GM23338 (cell line): ENCODE measurements around the gene LRIF1. TPM values are rescaled to one million over a fixed set of nuclear protein-coding genes. Genes with fewer than 3 reads are reported as not detected.

Experiments
- ATAC-seq: fragments of 200-7000 bp; cut with Tn5 transposase; 3 replicates; pipeline ENCODE4 v1.9.1; 2020
- DNase-seq: peaks from one replicate; pipeline ENCODE4 v3.0.0-alpha.2; 2015; ENCODE audit warnings: low spot score
- H2AFZ ChIP-seq: fragments of 200-600 bp; sonication (generic); 2 replicates; pipeline ENCODE4 v1.8.0; 2016; ENCODE audit warnings: antibody characterized with exemption, mild to moderate bottlenecking, moderate library complexity
- H3F3A ChIP-seq: fragments of 200-600 bp; sonication (generic); replicated peaks from 2 replicates; pipeline ENCODE4 v1.8.0; 2017; ENCODE audit warnings: antibody characterized with exemption, mixed run types, low read depth
- H3K27ac ChIP-seq: fragments of 200-600 bp; sonication (generic); 2 replicates; pipeline ENCODE4 v1.6.1; 2016; ENCODE audit warnings: low read depth
- H3K27me3 ChIP-seq: fragments of 200-600 bp; sonication (generic); 2 replicates; pipeline ENCODE4 v1.8.0; 2016; ENCODE audit warnings: mild to moderate bottlenecking, mixed run types, moderate library complexity; ENCODE audit not compliant: insufficient read depth
- H3K36me3 ChIP-seq: fragments of 200-600 bp; sonication (generic); 2 replicates; pipeline ENCODE4 v1.8.0; 2016; ENCODE audit warnings: mild to moderate bottlenecking; ENCODE audit not compliant: insufficient read depth
- H3K4me1 ChIP-seq: fragments of 200-600 bp; sonication (generic); 2 replicates; pipeline ENCODE4 v1.8.0; 2016; ENCODE audit warnings: mild to moderate bottlenecking, moderate library complexity; ENCODE audit not compliant: insufficient read depth
- H3K4me2 ChIP-seq: fragments of 200-600 bp; sonication (generic); 2 replicates; pipeline ENCODE4 v1.7.1; 2017; ENCODE audit warnings: mixed run types
- H3K4me3 ChIP-seq: fragments of 200-600 bp; sonication (generic); 2 replicates; pipeline ENCODE4 v1.6.1; 2016; ENCODE audit warnings: mixed run types
- H3K79me2 ChIP-seq: fragments of 200-600 bp; sonication (generic); replicated peaks from 2 replicates; pipeline ENCODE4 v1.8.0; 2017; ENCODE audit warnings: mild to moderate bottlenecking; ENCODE audit not compliant: insufficient read depth
- H3K9me2 ChIP-seq: fragments of 200-600 bp; sonication (generic); 2 replicates; pipeline ENCODE4 v1.8.0; 2017; ENCODE audit not compliant: insufficient read depth
- H4K20me1 ChIP-seq: fragments of 200-600 bp; sonication (generic); replicated peaks from 2 replicates; pipeline ENCODE4 v1.8.0; 2017; ENCODE audit warnings: mild to moderate bottlenecking; ENCODE audit not compliant: insufficient read depth
- H3K27ac Mint-ChIP-seq: 2 replicates; pipeline ENCODE4 v1.8.0; 2020; ENCODE audit warnings: inconsistent platforms, mild to moderate bottlenecking, moderate library complexity, mixed read lengths
- H3K27me3 Mint-ChIP-seq: 3 replicates; pipeline ENCODE4 v1.8.0; 2022; ENCODE audit warnings: low read depth, mild to moderate bottlenecking, moderate library complexity, mixed read lengths, inconsistent platforms; ENCODE audit not compliant: insufficient read depth, poor library complexity
- H3K36me3 Mint-ChIP-seq: 3 replicates; pipeline ENCODE4 v1.8.0; 2021; ENCODE audit warnings: low read depth, mild to moderate bottlenecking, inconsistent platforms, moderate library complexity, mixed read lengths
- H3K4me1 Mint-ChIP-seq: 3 replicates; pipeline ENCODE4 v1.8.0; 2020; ENCODE audit warnings: mild to moderate bottlenecking, inconsistent platforms, mixed read lengths
- H3K4me3 Mint-ChIP-seq: 3 replicates; pipeline ENCODE4 v1.8.0; 2021; ENCODE audit warnings: moderate library complexity, mild to moderate bottlenecking, inconsistent platforms, mixed read lengths
- H3K9me3 Mint-ChIP-seq: 3 replicates; pipeline ENCODE4 v1.8.0; 2020; ENCODE audit warnings: moderate library complexity, mild to moderate bottlenecking, inconsistent platforms, mixed read lengths
- CREB1 ChIP-seq: fragments of 250-450 bp; sonication (Bioruptor Pico); IDR thresholded peaks from 2 replicates; pipeline ENCODE4 v1.5.0; 2020; ENCODE audit warnings: low read depth, mild to moderate bottlenecking, moderate library complexity
- EZH2 ChIP-seq: fragments of 200-600 bp; sonication (generic); IDR thresholded peaks from one replicate; pipeline ENCODE4 v1.8.0; 2017; ENCODE audit warnings: antibody characterized with exemption, mild to moderate bottlenecking, low read depth; ENCODE audit not compliant: unreplicated experiment
- EZH2phosphoT487 ChIP-seq: fragments of 200-600 bp; sonication (generic); IDR thresholded peaks from one replicate; pipeline ENCODE4 v1.8.1; 2018; ENCODE audit warnings: antibody characterized with exemption; ENCODE audit not compliant: unreplicated experiment
- JUNB ChIP-seq: IDR thresholded peaks from one replicate; pipeline ENCODE4 v1.6.1; 2016; ENCODE audit warnings: antibody characterized with exemption; ENCODE audit not compliant: unreplicated experiment
- NANOG ChIP-seq: IDR thresholded peaks from 2 replicates; pipeline ENCODE4 v1.6.1; 2016; ENCODE audit warnings: antibody characterized with exemption, borderline replicate concordance
- POLR2AphosphoS5 ChIP-seq: IDR thresholded peaks from 2 replicates; pipeline ENCODE4 v1.6.1; 2016; ENCODE audit warnings: antibody characterized with exemption, low read depth
- STAT1 ChIP-seq: IDR thresholded peaks from one replicate; pipeline ENCODE4 v1.6.1; 2016; ENCODE audit warnings: antibody characterized with exemption; ENCODE audit not compliant: unreplicated experiment
- ZNF114 ChIP-seq: fragments of 250-450 bp; sonication (Bioruptor Pico); IDR thresholded peaks from 2 replicates; pipeline ENCODE4 v1.5.0; 2020; ENCODE audit warnings: mild to moderate bottlenecking, moderate library complexity
- ZNF331 ChIP-seq: fragments of 250-450 bp; sonication (Bioruptor Pico); IDR thresholded peaks from 2 replicates; pipeline ENCODE4 v1.5.0; 2020; ENCODE audit warnings: low read depth, mild to moderate bottlenecking, moderate library complexity
- polyA plus RNA-seq: library from polyadenylated mRNA; unstranded; fragments of >200 nt; fragmentation: Nextera tagmentation; extraction: Ambion mirVana; gene quantifications from 2 replicates; pipeline ENCODE4 v1.2.1, GENCODE V29; 2016
- total RNA-seq: library from RNA; depleted of rRNA; stranded (reverse); fragments of >200 nt; shearing (Covaris generic); gene quantifications from 2 replicates; pipeline ENCODE4 v1.2.3, GENCODE V29; 2014
- TF ChIP-seq, protein P1 (sequence below): IDR thresholded peaks from one replicate; pipeline ENCODE4 v1.6.1; 2018; ENCODE audit warnings: antibody characterized with exemption; ENCODE audit not compliant: unreplicated experiment
- TF ChIP-seq, protein P2 (sequence below), 2 experiments: fragments of 200-600 bp in 1 of 2; sonication (generic) in 1 of 2; conservative IDR thresholded peaks; 2 replicates each; pipeline versions ENCODE4 v1.5.1 to v1.6.1; 2016 to 2017; ENCODE audit warnings: antibody characterized with exemption in 2 of 2, low read depth in 2 of 2, mild to moderate bottlenecking in 2 of 2, moderate library complexity in 1 of 2
- TF ChIP-seq, protein P3 (sequence below): IDR thresholded peaks from 2 replicates; pipeline ENCODE4 v1.6.1; 2016; ENCODE audit warnings: antibody characterized with exemption
- TF ChIP-seq, protein P4 (sequence below): fragments of 250-450 bp; sonication (Bioruptor Pico); IDR thresholded peaks from 2 replicates; pipeline ENCODE4 v1.5.0; 2020; ENCODE audit warnings: mild to moderate bottlenecking, moderate library complexity

Gene LRIF1
- total and polyA plus RNA-seq, 2 experiments from 2014 or later, result 32.6 to 37.9 TPM

DNA sequence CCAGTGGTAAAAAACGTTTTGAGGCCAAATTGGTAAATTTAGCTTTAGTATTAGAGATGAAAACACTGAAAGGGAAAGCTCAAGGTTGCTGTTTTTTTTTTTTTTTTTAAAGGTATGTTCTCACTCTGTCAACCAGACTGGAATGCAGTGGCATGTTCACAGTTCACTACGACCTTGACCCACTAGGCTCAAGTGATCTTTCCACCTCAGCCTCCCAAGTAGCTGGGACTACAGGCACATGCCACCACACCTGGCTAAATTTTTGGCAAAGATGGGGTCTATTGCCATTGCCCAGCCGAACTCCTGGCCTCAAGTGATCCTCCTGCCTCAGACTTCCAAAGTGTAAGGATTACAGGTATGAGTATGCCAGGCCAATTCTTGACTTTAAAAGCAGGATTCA, 18.9 kb downstream of the LRIF1 start:
- H3K4me1 Mint-ChIP-seq, result no peaks in the 10 kb centered on the region
- H3K27me3 Mint-ChIP-seq, result no peaks in the 10 kb centered on the region
- Histone ChIP-seq H3K27ac (no peak overlapping the region), H3K36me3 (peaks cover 9% of the 10 kb centered on the region; the same call in 1 of the 2 replicates), H3K4me3 (no peak overlapping the region), H3K27me3 (no peaks in the 10 kb centered on the region), H3K4me1 (peaks cover 4% of the 10 kb centered on the region; the same call in 1 of the 2 replicates), H4K20me1 (peaks cover 5% of the 10 kb centered on the region; the same call in 1 of the 2 replicates), H3F3A (no peaks in the 10 kb centered on the region), H3K79me2 (no peaks in the 10 kb centered on the region), H3K4me2 (no peak overlapping the region), H2AFZ (no peak overlapping the region), H3K9me2 (no peaks in the 10 kb centered on the region)
- DNase-seq (no peak), ATAC-seq (no peak)
- H3K36me3 Mint-ChIP-seq, result peaks cover 31% of the 10 kb centered on the region
- no peak overlapping the region for H3K4me3 Mint-ChIP-seq
- no peaks in the 10 kb centered on the region; the same call in 2 of the 3 replicates for H3K9me3 Mint-ChIP-seq
- TF ChIP-seq POLR2AphosphoS5 (no peak), ZNF114 (CRISPR knock-in tag) (no peak), STAT1 (no peak), NANOG (no peak), JUNB (no peak), EZH2phosphoT487 (no peak), ZNF331 (no peak), EZH2 (no peak), CREB1 (CRISPR knock-in tag) (no peak)
- TF ChIP-seq, protein P1, sequence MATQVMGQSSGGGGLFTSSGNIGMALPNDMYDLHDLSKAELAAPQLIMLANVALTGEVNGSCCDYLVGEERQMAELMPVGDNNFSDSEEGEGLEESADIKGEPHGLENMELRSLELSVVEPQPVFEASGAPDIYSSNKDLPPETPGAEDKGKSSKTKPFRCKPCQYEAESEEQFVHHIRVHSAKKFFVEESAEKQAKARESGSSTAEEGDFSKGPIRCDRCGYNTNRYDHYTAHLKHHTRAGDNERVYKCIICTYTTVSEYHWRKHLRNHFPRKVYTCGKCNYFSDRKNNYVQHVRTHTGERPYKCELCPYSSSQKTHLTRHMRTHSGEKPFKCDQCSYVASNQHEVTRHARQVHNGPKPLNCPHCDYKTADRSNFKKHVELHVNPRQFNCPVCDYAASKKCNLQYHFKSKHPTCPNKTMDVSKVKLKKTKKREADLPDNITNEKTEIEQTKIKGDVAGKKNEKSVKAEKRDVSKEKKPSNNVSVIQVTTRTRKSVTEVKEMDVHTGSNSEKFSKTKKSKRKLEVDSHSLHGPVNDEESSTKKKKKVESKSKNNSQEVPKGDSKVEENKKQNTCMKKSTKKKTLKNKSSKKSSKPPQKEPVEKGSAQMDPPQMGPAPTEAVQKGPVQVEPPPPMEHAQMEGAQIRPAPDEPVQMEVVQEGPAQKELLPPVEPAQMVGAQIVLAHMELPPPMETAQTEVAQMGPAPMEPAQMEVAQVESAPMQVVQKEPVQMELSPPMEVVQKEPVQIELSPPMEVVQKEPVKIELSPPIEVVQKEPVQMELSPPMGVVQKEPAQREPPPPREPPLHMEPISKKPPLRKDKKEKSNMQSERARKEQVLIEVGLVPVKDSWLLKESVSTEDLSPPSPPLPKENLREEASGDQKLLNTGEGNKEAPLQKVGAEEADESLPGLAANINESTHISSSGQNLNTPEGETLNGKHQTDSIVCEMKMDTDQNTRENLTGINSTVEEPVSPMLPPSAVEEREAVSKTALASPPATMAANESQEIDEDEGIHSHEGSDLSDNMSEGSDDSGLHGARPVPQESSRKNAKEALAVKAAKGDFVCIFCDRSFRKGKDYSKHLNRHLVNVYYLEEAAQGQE, result no peak
- TF ChIP-seq, protein P2, sequence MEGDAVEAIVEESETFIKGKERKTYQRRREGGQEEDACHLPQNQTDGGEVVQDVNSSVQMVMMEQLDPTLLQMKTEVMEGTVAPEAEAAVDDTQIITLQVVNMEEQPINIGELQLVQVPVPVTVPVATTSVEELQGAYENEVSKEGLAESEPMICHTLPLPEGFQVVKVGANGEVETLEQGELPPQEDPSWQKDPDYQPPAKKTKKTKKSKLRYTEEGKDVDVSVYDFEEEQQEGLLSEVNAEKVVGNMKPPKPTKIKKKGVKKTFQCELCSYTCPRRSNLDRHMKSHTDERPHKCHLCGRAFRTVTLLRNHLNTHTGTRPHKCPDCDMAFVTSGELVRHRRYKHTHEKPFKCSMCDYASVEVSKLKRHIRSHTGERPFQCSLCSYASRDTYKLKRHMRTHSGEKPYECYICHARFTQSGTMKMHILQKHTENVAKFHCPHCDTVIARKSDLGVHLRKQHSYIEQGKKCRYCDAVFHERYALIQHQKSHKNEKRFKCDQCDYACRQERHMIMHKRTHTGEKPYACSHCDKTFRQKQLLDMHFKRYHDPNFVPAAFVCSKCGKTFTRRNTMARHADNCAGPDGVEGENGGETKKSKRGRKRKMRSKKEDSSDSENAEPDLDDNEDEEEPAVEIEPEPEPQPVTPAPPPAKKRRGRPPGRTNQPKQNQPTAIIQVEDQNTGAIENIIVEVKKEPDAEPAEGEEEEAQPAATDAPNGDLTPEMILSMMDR (conservative IDR thresholded peaks at IDR 0.05; ENCODE audit: low read depth in 2 of 2), result no peak
- TF ChIP-seq, protein P3, sequence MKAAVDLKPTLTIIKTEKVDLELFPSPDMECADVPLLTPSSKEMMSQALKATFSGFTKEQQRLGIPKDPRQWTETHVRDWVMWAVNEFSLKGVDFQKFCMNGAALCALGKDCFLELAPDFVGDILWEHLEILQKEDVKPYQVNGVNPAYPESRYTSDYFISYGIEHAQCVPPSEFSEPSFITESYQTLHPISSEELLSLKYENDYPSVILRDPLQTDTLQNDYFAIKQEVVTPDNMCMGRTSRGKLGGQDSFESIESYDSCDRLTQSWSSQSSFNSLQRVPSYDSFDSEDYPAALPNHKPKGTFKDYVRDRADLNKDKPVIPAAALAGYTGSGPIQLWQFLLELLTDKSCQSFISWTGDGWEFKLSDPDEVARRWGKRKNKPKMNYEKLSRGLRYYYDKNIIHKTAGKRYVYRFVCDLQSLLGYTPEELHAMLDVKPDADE, result no peak
- TF ChIP-seq, protein P4, sequence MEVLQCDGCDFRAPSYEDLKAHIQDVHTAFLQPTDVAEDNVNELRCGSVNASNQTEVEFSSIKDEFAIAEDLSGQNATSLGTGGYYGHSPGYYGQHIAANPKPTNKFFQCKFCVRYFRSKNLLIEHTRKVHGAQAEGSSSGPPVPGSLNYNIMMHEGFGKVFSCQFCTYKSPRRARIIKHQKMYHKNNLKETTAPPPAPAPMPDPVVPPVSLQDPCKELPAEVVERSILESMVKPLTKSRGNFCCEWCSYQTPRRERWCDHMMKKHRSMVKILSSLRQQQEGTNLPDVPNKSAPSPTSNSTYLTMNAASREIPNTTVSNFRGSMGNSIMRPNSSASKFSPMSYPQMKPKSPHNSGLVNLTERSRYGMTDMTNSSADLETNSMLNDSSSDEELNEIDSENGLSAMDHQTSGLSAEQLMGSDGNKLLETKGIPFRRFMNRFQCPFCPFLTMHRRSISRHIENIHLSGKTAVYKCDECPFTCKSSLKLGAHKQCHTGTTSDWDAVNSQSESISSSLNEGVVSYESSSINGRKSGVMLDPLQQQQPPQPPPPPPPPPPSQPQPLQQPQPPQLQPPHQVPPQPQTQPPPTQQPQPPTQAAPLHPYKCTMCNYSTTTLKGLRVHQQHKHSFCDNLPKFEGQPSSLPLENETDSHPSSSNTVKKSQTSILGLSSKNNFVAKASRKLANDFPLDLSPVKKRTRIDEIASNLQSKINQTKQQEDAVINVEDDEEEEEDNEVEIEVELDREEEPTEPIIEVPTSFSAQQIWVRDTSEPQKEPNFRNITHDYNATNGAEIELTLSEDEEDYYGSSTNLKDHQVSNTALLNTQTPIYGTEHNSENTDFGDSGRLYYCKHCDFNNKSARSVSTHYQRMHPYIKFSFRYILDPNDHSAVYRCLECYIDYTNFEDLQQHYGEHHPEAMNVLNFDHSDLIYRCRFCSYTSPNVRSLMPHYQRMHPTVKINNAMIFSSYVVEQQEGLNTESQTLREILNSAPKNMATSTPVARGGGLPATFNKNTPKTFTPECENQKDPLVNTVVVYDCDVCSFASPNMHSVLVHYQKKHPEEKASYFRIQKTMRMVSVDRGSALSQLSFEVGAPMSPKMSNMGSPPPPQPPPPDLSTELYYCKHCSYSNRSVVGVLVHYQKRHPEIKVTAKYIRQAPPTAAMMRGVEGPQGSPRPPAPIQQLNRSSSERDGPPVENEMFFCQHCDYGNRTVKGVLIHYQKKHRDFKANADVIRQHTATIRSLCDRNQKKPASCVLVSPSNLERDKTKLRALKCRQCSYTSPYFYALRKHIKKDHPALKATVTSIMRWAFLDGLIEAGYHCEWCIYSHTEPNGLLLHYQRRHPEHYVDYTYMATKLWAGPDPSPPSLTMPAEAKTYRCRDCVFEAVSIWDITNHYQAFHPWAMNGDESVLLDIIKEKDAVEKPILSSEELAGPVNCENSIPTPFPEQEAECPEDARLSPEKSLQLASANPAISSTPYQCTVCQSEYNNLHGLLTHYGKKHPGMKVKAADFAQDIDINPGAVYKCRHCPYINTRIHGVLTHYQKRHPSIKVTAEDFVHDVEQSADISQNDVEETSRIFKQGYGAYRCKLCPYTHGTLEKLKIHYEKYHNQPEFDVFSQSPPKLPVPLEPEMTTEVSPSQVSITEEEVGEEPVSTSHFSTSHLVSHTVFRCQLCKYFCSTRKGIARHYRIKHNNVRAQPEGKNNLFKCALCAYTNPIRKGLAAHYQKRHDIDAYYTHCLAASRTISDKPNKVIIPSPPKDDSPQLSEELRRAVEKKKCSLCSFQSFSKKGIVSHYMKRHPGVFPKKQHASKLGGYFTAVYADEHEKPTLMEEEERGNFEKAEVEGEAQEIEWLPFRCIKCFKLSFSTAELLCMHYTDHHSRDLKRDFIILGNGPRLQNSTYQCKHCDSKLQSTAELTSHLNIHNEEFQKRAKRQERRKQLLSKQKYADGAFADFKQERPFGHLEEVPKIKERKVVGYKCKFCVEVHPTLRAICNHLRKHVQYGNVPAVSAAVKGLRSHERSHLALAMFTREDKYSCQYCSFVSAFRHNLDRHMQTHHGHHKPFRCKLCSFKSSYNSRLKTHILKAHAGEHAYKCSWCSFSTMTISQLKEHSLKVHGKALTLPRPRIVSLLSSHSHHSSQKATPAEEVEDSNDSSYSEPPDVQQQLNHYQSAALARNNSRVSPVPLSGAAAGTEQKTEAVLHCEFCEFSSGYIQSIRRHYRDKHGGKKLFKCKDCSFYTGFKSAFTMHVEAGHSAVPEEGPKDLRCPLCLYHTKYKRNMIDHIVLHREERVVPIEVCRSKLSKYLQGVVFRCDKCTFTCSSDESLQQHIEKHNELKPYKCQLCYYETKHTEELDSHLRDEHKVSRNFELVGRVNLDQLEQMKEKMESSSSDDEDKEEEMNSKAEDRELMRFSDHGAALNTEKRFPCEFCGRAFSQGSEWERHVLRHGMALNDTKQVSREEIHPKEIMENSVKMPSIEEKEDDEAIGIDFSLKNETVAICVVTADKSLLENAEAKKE (CRISPR knock-in tag), result no peak
- no peak overlapping the region for H3K27ac Mint-ChIP-seq
